Mammary epithelial cell (primary cell): ENCODE measurements around the gene JAKMIP1.

Source experiments
- EZH2 ChIP-seq: IDR thresholded peaks from 2 replicates; pipeline ENCODE4 v1.6.1; 2012; ENCODE audit warnings: low read length, inconsistent platforms, borderline replicate concordance
- TF ChIP-seq, protein P1 (sequence below), 2 donors: IDR thresholded peaks in 1 of 2; conservative IDR thresholded peaks in 1 of 2; 2 replicates each; pipeline ENCODE4 v1.5.1; 2011 to 2012; ENCODE audit warnings: inconsistent platforms in 2 of 2, low read length in 2 of 2, mild to moderate bottlenecking in 2 of 2, control low read depth in 1 of 2, low read depth in 1 of 2; ENCODE audit not compliant: insufficient read depth in 1 of 2; ENCODE audit errors: extremely low read depth in 1 of 2

DNA sequence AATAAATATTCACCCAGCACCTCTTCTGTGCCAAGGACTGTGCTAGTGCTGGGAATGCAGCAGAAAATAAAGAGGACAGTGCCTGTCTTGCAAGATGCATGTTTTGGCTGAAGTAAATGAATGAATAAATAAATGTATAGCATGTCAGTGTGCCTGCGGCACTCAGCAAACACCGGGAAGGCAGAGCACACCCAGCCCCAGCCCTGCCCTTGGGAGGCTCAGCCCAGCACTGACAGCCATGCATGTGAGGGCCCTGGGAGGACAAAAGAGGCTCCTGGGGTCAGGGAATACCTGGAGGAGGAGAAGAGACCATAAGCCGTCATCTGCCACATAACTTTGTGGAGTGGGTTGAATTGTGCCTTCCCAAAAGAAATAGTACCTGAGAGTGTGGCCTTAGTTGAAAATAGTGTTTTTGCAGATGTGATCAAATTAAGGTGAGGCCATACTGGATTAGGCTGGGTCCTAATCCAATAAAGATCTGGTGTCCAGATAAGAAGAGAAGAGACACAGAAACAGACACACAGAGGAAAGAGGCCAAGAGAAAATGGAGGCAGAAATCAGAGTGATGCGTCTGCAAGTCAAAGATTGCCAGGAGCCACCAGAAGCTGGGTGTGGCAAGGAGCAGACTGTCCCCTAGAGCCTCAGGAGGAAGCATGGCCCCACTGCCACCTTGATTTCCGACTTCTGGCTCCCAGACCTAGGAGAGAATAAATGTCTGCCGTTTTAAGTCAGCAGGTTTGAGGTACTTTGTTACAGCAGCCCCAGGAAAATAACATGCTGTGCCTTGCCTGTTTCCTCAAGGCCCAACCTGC, 198.5 kb downstream of the JAKMIP1 start:
- no peak for TF ChIP-seq EZH2
- TF ChIP-seq, protein P1, sequence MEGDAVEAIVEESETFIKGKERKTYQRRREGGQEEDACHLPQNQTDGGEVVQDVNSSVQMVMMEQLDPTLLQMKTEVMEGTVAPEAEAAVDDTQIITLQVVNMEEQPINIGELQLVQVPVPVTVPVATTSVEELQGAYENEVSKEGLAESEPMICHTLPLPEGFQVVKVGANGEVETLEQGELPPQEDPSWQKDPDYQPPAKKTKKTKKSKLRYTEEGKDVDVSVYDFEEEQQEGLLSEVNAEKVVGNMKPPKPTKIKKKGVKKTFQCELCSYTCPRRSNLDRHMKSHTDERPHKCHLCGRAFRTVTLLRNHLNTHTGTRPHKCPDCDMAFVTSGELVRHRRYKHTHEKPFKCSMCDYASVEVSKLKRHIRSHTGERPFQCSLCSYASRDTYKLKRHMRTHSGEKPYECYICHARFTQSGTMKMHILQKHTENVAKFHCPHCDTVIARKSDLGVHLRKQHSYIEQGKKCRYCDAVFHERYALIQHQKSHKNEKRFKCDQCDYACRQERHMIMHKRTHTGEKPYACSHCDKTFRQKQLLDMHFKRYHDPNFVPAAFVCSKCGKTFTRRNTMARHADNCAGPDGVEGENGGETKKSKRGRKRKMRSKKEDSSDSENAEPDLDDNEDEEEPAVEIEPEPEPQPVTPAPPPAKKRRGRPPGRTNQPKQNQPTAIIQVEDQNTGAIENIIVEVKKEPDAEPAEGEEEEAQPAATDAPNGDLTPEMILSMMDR (conservative IDR thresholded peaks at IDR 0.05 in 1 of 2, IDR thresholded peaks at IDR 0.05 in 1 of 2; ENCODE audit: extremely low read depth in 1 of 2, insufficient read depth in 1 of 2, low read depth in 1 of 2, low read length in 2 of 2): no peak
